ENCODE measurements around the gene ARPC2. TPM values are rescaled to one million over a fixed set of nuclear protein-coding genes. Genes with fewer than 3 reads are reported as not detected.
"Not testable (repeated sequence)": the region's sequence is repeated elsewhere in the genome, so short reads cannot be mapped to it uniquely, and the experiment has no call there.

Gene ARPC2
- total RNA-seq, result 159 and 160 TPM in 2 replicates
- long read RNA-seq, transcript ARPC2-202 (11 exons, 1,505 nt), result major isoform, 161 of 196 reads
- long read RNA-seq, partial matches to known transcripts, result 28 of 196 reads
- long read RNA-seq, other reads (novel, unspliced or antisense), result 5 of 196 reads

- Mint-ChIP-seq H3K36me3 (ENCODE audit: low read depth) (no peaks in the 10 kb centered on the region), H3K4me3 (peak within 1 kb of the TSS; percentile 95), H3K4me1 (peaks cover 37% of the 10 kb centered on the region), H3K27me3 (ENCODE audit: low read depth) (peaks cover 12% of the 10 kb centered on the region), H3K27ac (ENCODE audit: unreplicated experiment) (peak within 1 kb of the TSS; percentile 89), H3K9me3 (no peaks in the 10 kb centered on the region)
- DNase-seq (ENCODE audit: low read depth, low spot score), result peak; percentile 89
- TF ChIP-seq, protein P1, sequence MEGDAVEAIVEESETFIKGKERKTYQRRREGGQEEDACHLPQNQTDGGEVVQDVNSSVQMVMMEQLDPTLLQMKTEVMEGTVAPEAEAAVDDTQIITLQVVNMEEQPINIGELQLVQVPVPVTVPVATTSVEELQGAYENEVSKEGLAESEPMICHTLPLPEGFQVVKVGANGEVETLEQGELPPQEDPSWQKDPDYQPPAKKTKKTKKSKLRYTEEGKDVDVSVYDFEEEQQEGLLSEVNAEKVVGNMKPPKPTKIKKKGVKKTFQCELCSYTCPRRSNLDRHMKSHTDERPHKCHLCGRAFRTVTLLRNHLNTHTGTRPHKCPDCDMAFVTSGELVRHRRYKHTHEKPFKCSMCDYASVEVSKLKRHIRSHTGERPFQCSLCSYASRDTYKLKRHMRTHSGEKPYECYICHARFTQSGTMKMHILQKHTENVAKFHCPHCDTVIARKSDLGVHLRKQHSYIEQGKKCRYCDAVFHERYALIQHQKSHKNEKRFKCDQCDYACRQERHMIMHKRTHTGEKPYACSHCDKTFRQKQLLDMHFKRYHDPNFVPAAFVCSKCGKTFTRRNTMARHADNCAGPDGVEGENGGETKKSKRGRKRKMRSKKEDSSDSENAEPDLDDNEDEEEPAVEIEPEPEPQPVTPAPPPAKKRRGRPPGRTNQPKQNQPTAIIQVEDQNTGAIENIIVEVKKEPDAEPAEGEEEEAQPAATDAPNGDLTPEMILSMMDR (conservative IDR thresholded peaks at IDR 0.05), result no peak
Observed at GRCh38 chr2:218216674-218217359, at the start of gene ARPC2. TSS of gene ARPC2 (plus strand) at chr2:218217189. CDS start at chr2:218217471, 282 bp downstream.

GRCh38 chr2:218168016-218168415 is 49.0 kb upstream of the ARPC2 start:
- Mint-ChIP-seq H3K9me3 (no peaks in the 10 kb centered on the region), H3K27ac (ENCODE audit: unreplicated experiment) (no peak overlapping the region), H3K4me1 (peaks cover 5% of the 10 kb centered on the region), H3K4me3 (no peak overlapping the region), H3K27me3 (ENCODE audit: low read depth) (peaks cover 51% of the 10 kb centered on the region), H3K36me3 (ENCODE audit: low read depth) (no peaks in the 10 kb centered on the region)
- DNase-seq (ENCODE audit: low read depth, low spot score), result no peak
- TF ChIP-seq, protein P1 (conservative IDR thresholded peaks at IDR 0.05), result no peak

DNA sequence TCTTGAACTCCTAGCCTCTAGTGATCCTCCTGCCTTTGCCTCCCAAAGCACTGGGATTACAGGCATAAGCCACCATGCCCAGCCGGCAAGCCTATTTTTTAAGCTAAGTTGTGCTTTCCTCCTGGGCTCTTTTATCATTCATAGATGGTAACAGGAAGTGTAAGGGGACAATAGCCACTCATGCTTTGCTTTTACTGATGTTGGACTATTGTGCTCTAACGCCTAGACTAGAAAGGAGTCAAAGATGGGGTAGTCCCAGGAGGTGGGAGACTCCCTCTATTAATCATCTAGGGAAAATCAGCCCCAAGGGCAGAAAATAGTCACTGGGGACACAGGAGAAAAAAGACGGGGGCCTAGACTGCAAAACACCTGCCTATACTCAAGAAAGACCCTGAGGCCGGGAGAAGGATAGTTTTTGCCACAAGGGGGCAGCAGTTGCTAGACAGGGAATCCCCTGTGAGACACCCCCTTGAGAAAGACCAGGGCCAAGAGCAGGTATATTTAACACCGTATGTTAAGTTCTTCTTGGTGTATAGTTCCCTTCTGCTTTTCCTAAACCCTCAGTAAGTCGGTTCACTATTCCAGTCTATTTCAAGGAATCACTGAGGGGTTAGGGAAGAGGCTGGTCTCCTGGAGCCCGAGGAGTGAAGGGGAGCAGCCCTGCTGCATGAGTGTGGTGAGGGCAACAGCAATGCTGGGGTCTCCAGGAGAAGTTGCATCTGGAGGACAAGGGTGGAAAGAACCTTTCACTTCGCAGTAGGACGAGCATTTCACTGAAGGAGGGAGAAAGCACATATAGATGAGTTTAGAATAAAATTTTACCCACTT is 48.1 kb upstream of the ARPC2 start:
- TF ChIP-seq, protein P1 (conservative IDR thresholded peaks at IDR 0.05), result peak; percentile 70
- no peak overlapping the region for H3K27ac Mint-ChIP-seq (ENCODE audit: unreplicated experiment)
- no peak overlapping the region for H3K4me3 Mint-ChIP-seq
- DNase-seq (ENCODE audit: low read depth, low spot score), result peak; percentile 65
- H3K9me3 Mint-ChIP-seq, result no peaks in the 10 kb centered on the region
- peaks cover 51% of the 10 kb centered on the region for H3K27me3 Mint-ChIP-seq (ENCODE audit: low read depth)
- peaks cover 5% of the 10 kb centered on the region for H3K4me1 Mint-ChIP-seq
- no peaks in the 10 kb centered on the region for H3K36me3 Mint-ChIP-seq (ENCODE audit: low read depth)

GRCh38 chr2:218169757-218170546 is 47.0 kb upstream of the ARPC2 start:
- TF ChIP-seq, protein P1 (conservative IDR thresholded peaks at IDR 0.05), result no peak
- Mint-ChIP-seq H3K36me3 (ENCODE audit: low read depth) (no peaks in the 10 kb centered on the region), H3K4me3 (no peak overlapping the region), H3K27me3 (ENCODE audit: low read depth) (peaks cover 45% of the 10 kb centered on the region), H3K4me1 (peaks cover 5% of the 10 kb centered on the region), H3K9me3 (no peaks in the 10 kb centered on the region), H3K27ac (ENCODE audit: unreplicated experiment) (no peak overlapping the region)
- DNase-seq (ENCODE audit: low read depth, low spot score), result no peak

- not testable (repeated sequence) for H3K36me3 Mint-ChIP-seq (ENCODE audit: low read depth); H3K4me1 Mint-ChIP-seq; H3K4me3 Mint-ChIP-seq; H3K9me3 Mint-ChIP-seq; DNase-seq (ENCODE audit: low read depth, low spot score); H3K27ac Mint-ChIP-seq (ENCODE audit: unreplicated experiment)
- H3K27me3 Mint-ChIP-seq (ENCODE audit: low read depth), result peaks cover 31% of the 10 kb centered on the region
Observed at GRCh38 chr2:218171744-218172143, 45.2 kb upstream of the ARPC2 start.
